Fibroblast of upper back skin (primary cell): ENCODE data around the gene KCNS1.

ENCODE experiments used
- DNase-seq: peaks from one replicate; pipeline ENCODE4 v3.0.0-alpha.2; 2013

KCNS1 gene

GRCh38 chr20:45044601-45045000 is 56.3 kb downstream of the KCNS1 start:
- DNase-seq = no peak

GRCh38 chr20:45044084-45044573 is 56.8 kb downstream of the KCNS1 start:
- peak; percentile 82 for DNase-seq

- no peak for DNase-seq
These were observed 57.9 kb downstream of the KCNS1 start for GRCh38 chr20:45042978-45043377.
